ENCODE results near the gene LYRM4.

LYRM4 gene

GRCh38 chr6:5059036-5059896 is 201.5 kb downstream of the LYRM4 start:
- no peaks in the 10 kb centered on the region for H3K36me3 ChIP-seq (ENCODE audit: control insufficient read depth, insufficient read depth, low read length)
- H3K27me3 ChIP-seq (ENCODE audit: control insufficient read depth, insufficient read depth, low read length) = no peaks in the 10 kb centered on the region
- H3K4me1 ChIP-seq (ENCODE audit: control insufficient read depth, insufficient read depth, low read length) = peaks cover 5% of the 10 kb centered on the region; the same call in 1 of the 2 replicates
- H3K9me3 ChIP-seq (ENCODE audit: control insufficient read depth, insufficient read depth, low read depth, low read length) = 0 out of 2 replicates have a peak, but pooled peaks cover 3% of the 10 kb centered on the region
- no peak overlapping the region for H3K27ac ChIP-seq (ENCODE audit: low read depth, low read length)
- H3K9ac ChIP-seq (ENCODE audit: low read length) = no peak overlapping the region
- H3K4me3 ChIP-seq (ENCODE audit: low read depth, low read length) = no peak overlapping the region

Measured in HUES6 (cell line).